Calu3 (cell line): ENCODE measurements around the gene F2RL3. TPM values are rescaled to one million over a fixed set of nuclear protein-coding genes. Genes with fewer than 3 reads are reported as not detected.

Experiments
- BruUV-seq: library from RNA; stranded (reverse); fragments of 400-500 nt; replicated peaks from 2 replicates; lab custom pipeline; 2021; lab: Mats Ljungman, UMichigan
- CTCF ChIA-PET: fragments of 300-600 bp; sonication (Branson Sonifier 250); formaldehyde crosslinking; loops from one replicate; lab custom pipeline; 2022; ENCODE audit warnings: antibody characterized with exemption; lab: Charles Lee
- DNase-seq: peaks from one replicate; pipeline ENCODE4 v3.0.0; 2022
- H3K27ac Mint-ChIP-seq: one replicate; pipeline ENCODE4 v1.8.0; 2022; ENCODE audit warnings: mixed read lengths; ENCODE audit not compliant: unreplicated experiment
- H3K27me3 Mint-ChIP-seq: one replicate; pipeline ENCODE4 v1.8.0; 2022; ENCODE audit warnings: mixed read lengths; ENCODE audit not compliant: unreplicated experiment
- H3K36me3 Mint-ChIP-seq: one replicate; pipeline ENCODE4 v1.8.0; 2022; ENCODE audit warnings: mild to moderate bottlenecking, moderate library complexity, mixed read lengths; ENCODE audit not compliant: insufficient read depth, unreplicated experiment
- H3K4me1 Mint-ChIP-seq: one replicate; pipeline ENCODE4 v1.8.0; 2022; ENCODE audit warnings: mild to moderate bottlenecking, low read depth, mixed read lengths; ENCODE audit not compliant: unreplicated experiment
- H3K4me3 Mint-ChIP-seq: one replicate; pipeline ENCODE4 v1.8.0; 2022; ENCODE audit warnings: mild to moderate bottlenecking, low read depth, moderate library complexity, mixed read lengths; ENCODE audit not compliant: unreplicated experiment
- H3K9me3 Mint-ChIP-seq: one replicate; pipeline ENCODE4 v1.8.0; 2022; ENCODE audit warnings: low read depth, mixed read lengths; ENCODE audit not compliant: unreplicated experiment
- CTCF ChIP-seq: fragments of 200-600 bp; IDR thresholded peaks from one replicate; pipeline ENCODE4 v1.8.0; 2022; ENCODE audit warnings: antibody characterized with exemption; ENCODE audit not compliant: unreplicated experiment
- intact Hi-C: fragments of 100-400 bp; cut with micrococcal nuclease; formaldehyde crosslinking; loops from one replicate; pipeline ENCODE4 v1.10.0; 2022; ENCODE audit not compliant: unreplicated experiment
- total RNA-seq: library from RNA; stranded (reverse); gene quantifications from 2 replicates; pipeline ENCODE4 v1.2.3, GENCODE V29; 2022

The F2RL3 gene
- total RNA-seq, 1 experiment from 2014 or later = not detected

- Mint-ChIP-seq H3K27me3 (no peaks in the 10 kb centered on the region), H3K9me3 (no peaks in the 10 kb centered on the region), H3K4me1 (no peaks in the 10 kb centered on the region), H3K4me3 (no peak overlapping the region), H3K27ac (no peak overlapping the region), H3K36me3 (peaks cover 38% of the 10 kb centered on the region)
- TF ChIP-seq CTCF = no peak
- intact Hi-C loops = no loop called here
- no peak for DNase-seq
- BruUV-seq = no TSS peak
- CTCF ChIA-PET = interaction anchor here (0.6 kb wide), 1 partner anchor 28 kb away, joined by 8 read pairs; no protein-coding TSS in a partner anchor
Measured at GRCh38 chr19:16849168-16849567, 39.6 kb upstream of the F2RL3 start.

DNA sequence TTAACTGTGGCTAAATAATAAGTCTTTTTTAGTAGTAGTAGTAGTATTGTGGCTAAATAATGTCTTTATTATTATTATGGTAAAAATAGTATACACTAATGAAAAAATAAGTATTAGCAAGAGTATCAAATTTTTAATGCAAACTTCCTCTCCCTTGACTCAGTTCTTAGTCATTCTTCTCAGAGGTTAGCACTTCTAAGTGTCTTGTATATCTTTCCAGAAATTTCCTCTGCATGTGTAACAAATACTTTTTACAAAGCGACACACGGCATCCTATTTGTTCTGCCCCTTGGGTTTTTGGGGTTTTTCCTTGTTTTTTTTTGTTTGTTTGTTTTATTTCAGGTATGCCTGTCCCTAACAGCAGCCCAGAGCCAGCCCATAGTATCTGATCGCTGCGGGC is 38.7 kb upstream of the F2RL3 start:
- intact Hi-C loops = no loop called here
- BruUV-seq = no TSS peak
- Mint-ChIP-seq H3K27ac (no peak overlapping the region), H3K4me3 (no peak overlapping the region), H3K9me3 (no peaks in the 10 kb centered on the region), H3K27me3 (no peaks in the 10 kb centered on the region), H3K36me3 (peaks cover 38% of the 10 kb centered on the region), H3K4me1 (no peaks in the 10 kb centered on the region)
- CTCF ChIA-PET = no interaction called here
- DNase-seq = no peak
- no peak for TF ChIP-seq CTCF

DNA sequence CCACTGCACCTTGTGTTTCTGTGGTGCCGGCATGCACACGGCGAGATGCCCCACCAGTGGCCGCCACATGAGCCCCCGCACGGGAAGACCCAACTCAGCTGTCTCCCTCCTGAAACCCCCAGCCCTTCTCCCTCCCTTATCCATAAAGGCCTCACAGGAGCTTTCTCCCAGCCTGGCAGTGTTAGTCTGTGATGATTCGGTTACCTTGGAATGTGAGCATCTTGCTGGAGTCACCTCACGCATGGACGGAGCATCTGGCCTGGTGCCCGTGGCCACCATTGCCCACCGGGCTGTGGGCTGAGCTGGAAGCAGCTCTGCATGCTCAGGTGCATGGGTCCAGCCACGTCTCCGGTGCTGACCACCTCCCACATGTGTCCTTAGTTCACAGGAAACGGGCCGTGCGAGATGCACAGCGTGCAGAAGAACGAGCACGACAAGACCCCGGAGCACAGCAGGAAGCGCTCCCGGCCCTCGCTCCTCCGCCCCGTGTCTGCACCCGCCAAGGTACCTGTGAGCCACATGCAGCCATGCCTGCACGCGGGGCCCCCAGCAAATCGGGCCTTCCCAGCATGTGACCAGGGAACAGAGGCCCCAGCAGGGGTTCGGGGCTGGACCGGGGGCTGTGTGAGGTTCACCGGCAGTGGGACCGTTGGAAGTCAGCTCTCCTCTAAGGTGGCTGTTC is 37.6 kb upstream of the F2RL3 start:
- intact Hi-C loops = no loop called here
- BruUV-seq = no TSS peak
- no peak overlapping the region for H3K4me3 Mint-ChIP-seq
- no peak overlapping the region for H3K27ac Mint-ChIP-seq
- peaks cover 39% of the 10 kb centered on the region for H3K36me3 Mint-ChIP-seq
- DNase-seq = no peak
- H3K9me3 Mint-ChIP-seq = no peaks in the 10 kb centered on the region
- H3K27me3 Mint-ChIP-seq = no peaks in the 10 kb centered on the region
- TF ChIP-seq CTCF = no peak
- CTCF ChIA-PET = no interaction called here
- H3K4me1 Mint-ChIP-seq = no peaks in the 10 kb centered on the region

- intact Hi-C loops = no loop called here
- no TSS peak for BruUV-seq
- H3K4me1 Mint-ChIP-seq = no peaks in the 10 kb centered on the region
- no peak for TF ChIP-seq CTCF
- no peaks in the 10 kb centered on the region for H3K9me3 Mint-ChIP-seq
- H3K36me3 Mint-ChIP-seq = peaks cover 24% of the 10 kb centered on the region
- CTCF ChIA-PET = no interaction called here
- H3K27me3 Mint-ChIP-seq = no peaks in the 10 kb centered on the region
- no peak overlapping the region for H3K4me3 Mint-ChIP-seq
- H3K27ac Mint-ChIP-seq = no peak overlapping the region
- DNase-seq = no peak
Measured at GRCh38 chr19:16853066-16853465, 35.7 kb upstream of the F2RL3 start.
